K562 (cell line): ENCODE measurements around the gene PACRG. TPM values are rescaled to one million over a fixed set of nuclear protein-coding genes. Genes with fewer than 3 reads are reported as not detected.
A peak's percentile ranks its signal among the peaks of the same experiment; 100 is the strongest.

Source experiments
- ARID1B ChIP-seq: fragments of 450-650 bp; IDR thresholded peaks from 2 replicates; pipeline ENCODE4 v1.6.1; 2016; ENCODE audit warnings: antibody characterized with exemption, mild to moderate bottlenecking, inconsistent platforms
- ATF6 ChIP-seq: sonication (generic); formaldehyde crosslinking; IDR thresholded peaks from 2 replicates; pipeline ENCODE4 v1.4.0; 2020; ENCODE audit warnings: mild to moderate bottlenecking, missing genetic modification reagents
- GABPB2 ChIP-seq: fragments of 250-450 bp; sonication (Bioruptor Pico); conservative IDR thresholded peaks from 2 replicates; pipeline ENCODE4 v1.5.1; 2021; ENCODE audit warnings: mild to moderate bottlenecking
- HNRNPLL ChIP-seq: fragments of 200-400 bp; formaldehyde crosslinking; IDR thresholded peaks from 2 replicates; pipeline ENCODE4 v1.6.1; 2017; ENCODE audit warnings: low read length, low read depth, mild to moderate bottlenecking; ENCODE audit not compliant: poor library complexity, severe bottlenecking
- JUN ChIP-seq, 2 experiments: sonication (generic) in 1 of 2; formaldehyde crosslinking in 1 of 2; IDR thresholded peaks; 2 replicates each; pipeline versions ENCODE4 v1.6.1 to v1.8.0; 2012 to 2022; ENCODE audit warnings: borderline replicate concordance in 2 of 2, mild to moderate bottlenecking in 2 of 2, improper control_type of control experiment in 1 of 2, low read depth in 1 of 2, low read length in 1 of 2, missing genetic modification reagents in 1 of 2
- NFIX ChIP-seq: fragments of 250-450 bp; sonication (Bioruptor Pico); IDR thresholded peaks from 2 replicates; pipeline ENCODE4 v1.4.0; 2020; ENCODE audit warnings: low read depth, mild to moderate bottlenecking, moderate library complexity
- NR0B1 ChIP-seq: fragments of 450-650 bp; IDR thresholded peaks from one replicate; pipeline ENCODE4 v1.6.1; 2018; ENCODE audit warnings: mild to moderate bottlenecking, moderate library complexity; ENCODE audit not compliant: partially characterized antibody
- POLR3A ChIP-seq: IDR thresholded peaks from 2 replicates; pipeline ENCODE4 v1.6.1; 2011; ENCODE audit warnings: borderline replicate concordance, mild to moderate bottlenecking, moderate library complexity; ENCODE audit not compliant: insufficient read length, insufficient read depth; ENCODE audit errors: extremely low read depth
- PTTG1 ChIP-seq: fragments of 450-650 bp; IDR thresholded peaks from 2 replicates; pipeline ENCODE4 v1.6.1; 2016; ENCODE audit warnings: low read depth, mild to moderate bottlenecking, missing genetic modification characterization, missing compliant biosample characterization
- RBM15 ChIP-seq: fragments of 200-400 bp; formaldehyde crosslinking; IDR thresholded peaks from 2 replicates; pipeline ENCODE4 v1.6.1; 2018; ENCODE audit warnings: mild to moderate bottlenecking, low read length, moderate library complexity; ENCODE audit not compliant: insufficient read depth
- RBM22 ChIP-seq: fragments of 200-400 bp; formaldehyde crosslinking; IDR thresholded peaks from 2 replicates; pipeline ENCODE4 v1.6.1; 2018; ENCODE audit warnings: low read length, low read depth; ENCODE audit not compliant: poor library complexity, severe bottlenecking
- RBM34 ChIP-seq: fragments of 200-400 bp; formaldehyde crosslinking; IDR thresholded peaks from 2 replicates; pipeline ENCODE4 v1.6.1; 2018; ENCODE audit warnings: low read length, borderline replicate concordance; ENCODE audit not compliant: insufficient read depth
- RUNX1 ChIP-seq: sonication (generic); IDR thresholded peaks from 2 replicates; pipeline ENCODE4 v1.6.1; 2016; ENCODE audit warnings: antibody characterized with exemption, low read depth
- SAFB ChIP-seq: fragments of 200-400 bp; formaldehyde crosslinking; IDR thresholded peaks from 2 replicates; pipeline ENCODE4 v1.6.1; 2017; ENCODE audit warnings: low read depth, low read length, borderline replicate concordance
- SMARCB1 ChIP-seq: IDR thresholded peaks from 2 replicates; pipeline ENCODE4 v1.6.1; 2011; ENCODE audit warnings: improper control_type of control experiment, low read depth; ENCODE audit not compliant: insufficient read length
- SREBF1 ChIP-seq: fragments of 150-350 bp; IDR thresholded peaks from 2 replicates; pipeline ENCODE4 v1.6.1; 2014; ENCODE audit warnings: antibody characterized with exemption, low read depth, low read length, borderline replicate concordance
- TEAD1 ChIP-seq, 2 experiments: fragments of 450-650 bp in 1 of 2; sonication (generic) in 1 of 2; formaldehyde crosslinking; IDR thresholded peaks; 2 replicates each; pipeline versions ENCODE4 v1.4.0 to v1.8.0; 2020 to 2022; ENCODE audit warnings: mild to moderate bottlenecking in 2 of 2, missing genetic modification reagents in 1 of 2
- XRCC5 ChIP-seq: fragments of 200-400 bp; formaldehyde crosslinking; IDR thresholded peaks from 2 replicates; pipeline ENCODE4 v1.6.1; 2017; ENCODE audit warnings: low read depth, mild to moderate bottlenecking, low read length
- ZC3H11A ChIP-seq: IDR thresholded peaks from 2 replicates; pipeline ENCODE4 v1.6.1; 2012; ENCODE audit warnings: low read depth, low read length, improper control_type of control experiment
- ZNF121 ChIP-seq: sonication (generic); formaldehyde crosslinking; conservative IDR thresholded peaks from 2 replicates; pipeline ENCODE4 v1.8.0; 2022; ENCODE audit warnings: missing genetic modification reagents
- polyA plus RNA-seq, 8 experiments: library from polyadenylated mRNA; depleted of rRNA in 4 of 8; stranded (reverse) in 5 of 8; unstranded in 3 of 8; fragments of >200 nt; fragmentation: Nextera tagmentation in 2 of 8; fragmentation: Illumina TruSeq in 1 of 8; extraction: Ambion mirVana in 2 of 8; extraction: Trizol in 1 of 8; gene quantifications; 2 replicates each; pipeline versions ENCODE4 v1.2.1 to v1.2.3, GENCODE V29; 2011 to 2014; ENCODE audit warnings: inconsistent platforms in 1 of 8, missing spikeins in 1 of 8
- total RNA-seq, 7 experiments: library from RNA; depleted of rRNA in 6 of 7; stranded (reverse); fragments of >200 nt in 6 of 7; fragmentation: Illumina TruSeq in 2 of 7; extraction: Trizol in 2 of 7; gene quantifications; 2 replicates each; pipeline versions ENCODE4 v1.2.1 to v1.2.3, GENCODE V29; 2011 to 2021; ENCODE audit warnings: low replicate concordance in 1 of 7
- TF ChIP-seq, protein P1 (sequence below): fragments of 250-450 bp; sonication (Bioruptor Pico); IDR thresholded peaks from 2 replicates; pipeline ENCODE4 v1.5.1; 2021; ENCODE audit warnings: mild to moderate bottlenecking
- TF ChIP-seq, protein P2 (sequence below): fragments of 450-650 bp; IDR thresholded peaks from 2 replicates; pipeline ENCODE4 v1.6.1; 2016; ENCODE audit warnings: missing biosample characterization, missing genetic modification characterization

Gene PACRG
- total and polyA plus RNA-seq, 9 of the 15 experiments (the other 6 are each of a cell fraction or from before 2014, with no cell fraction given): 0.04 TPM; not detected in 8

GRCh38 chr6:163180874-163181541 is 453.2 kb downstream of the PACRG start (continued):
- TF ChIP-seq ATF6 (CRISPR knock-in tag) (no peak), HNRNPLL (no peak), XRCC5 (no peak), RBM34 (no peak), ZNF121 (CRISPR knock-in tag) (no peak), POLR3A (no peak), RUNX1 (no peak), JUN (IDR thresholded peaks at IDR 0.05; ENCODE audit: borderline replicate concordance, low read depth, low read length) (peak; percentile 46; the same call in 1 of the 2 replicates), JUN (CRISPR knock-in tag; IDR thresholded peaks at IDR 0.05; ENCODE audit: borderline replicate concordance) (no peak), SAFB (no peak), ZC3H11A (no peak), NFIX (CRISPR knock-in tag) (no peak), SMARCB1 (no peak), ARID1B (peak; percentile 71; the same call in 1 of the 2 replicates), RBM22 (no peak), TEAD1 (CRISPR knock-in tag; IDR thresholded peaks at IDR 0.05) (peak in 1 of 2 experiments; percentile 76; a peak in 1 of 4 replicates), SREBF1 (no peak), GABPB2 (no peak), RBM15 (no peak), NR0B1 (no peak), PTTG1 (tag) (peak; percentile 72)
- TF ChIP-seq, protein P1, sequence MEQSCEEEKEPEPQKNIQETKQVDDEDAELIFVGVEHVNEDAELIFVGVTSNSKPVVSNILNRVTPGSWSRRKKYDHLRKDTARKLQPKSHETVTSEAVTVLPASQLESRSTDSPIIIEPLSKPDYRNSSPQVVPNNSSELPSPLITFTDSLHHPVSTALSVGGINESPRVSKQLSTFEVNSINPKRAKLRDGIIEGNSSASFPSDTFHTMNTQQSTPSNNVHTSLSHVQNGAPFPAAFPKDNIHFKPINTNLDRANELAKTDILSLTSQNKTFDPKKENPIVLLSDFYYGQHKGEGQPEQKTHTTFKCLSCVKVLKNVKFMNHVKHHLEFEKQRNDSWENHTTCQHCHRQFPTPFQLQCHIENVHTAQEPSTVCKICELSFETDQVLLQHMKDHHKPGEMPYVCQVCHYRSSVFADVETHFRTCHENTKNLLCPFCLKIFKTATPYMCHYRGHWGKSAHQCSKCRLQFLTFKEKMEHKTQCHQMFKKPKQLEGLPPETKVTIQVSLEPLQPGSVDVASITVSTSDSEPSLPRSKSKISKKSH: no peak
- TF ChIP-seq, protein P2, sequence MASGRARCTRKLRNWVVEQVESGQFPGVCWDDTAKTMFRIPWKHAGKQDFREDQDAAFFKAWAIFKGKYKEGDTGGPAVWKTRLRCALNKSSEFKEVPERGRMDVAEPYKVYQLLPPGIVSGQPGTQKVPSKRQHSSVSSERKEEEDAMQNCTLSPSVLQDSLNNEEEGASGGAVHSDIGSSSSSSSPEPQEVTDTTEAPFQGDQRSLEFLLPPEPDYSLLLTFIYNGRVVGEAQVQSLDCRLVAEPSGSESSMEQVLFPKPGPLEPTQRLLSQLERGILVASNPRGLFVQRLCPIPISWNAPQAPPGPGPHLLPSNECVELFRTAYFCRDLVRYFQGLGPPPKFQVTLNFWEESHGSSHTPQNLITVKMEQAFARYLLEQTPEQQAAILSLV (tag): peak; percentile 97
